H1 (cell line): Measurements from ENCODE around the gene PPP1R3G. TPM values are rescaled to one million over a fixed set of nuclear protein-coding genes. Genes with fewer than 3 reads are reported as not detected.

Source experiments
- CTCF ChIA-PET: fragments of 300-600 bp; sonication (Branson Sonifier 250); formaldehyde crosslinking; loops from one replicate; lab custom pipeline; 2021; ENCODE audit not compliant: partially characterized antibody; lab: Charles Lee
- POLR2A ChIA-PET: fragments of 300-600 bp; sonication (Branson Sonifier 250); formaldehyde crosslinking; loops from one replicate; lab custom pipeline; 2021; ENCODE audit warnings: inconsistent platforms; ENCODE audit not compliant: partially characterized antibody; lab: Charles Lee
- DNase-seq, 2 experiments: peaks; one replicate each; pipeline versions ENCODE4 v3.0.0 to v3.0.0-alpha.2; 2010 to 2022; ENCODE audit warnings: low spot score in 2 of 2, low read depth in 1 of 2, mixed read lengths in 1 of 2
- FAIRE-seq: peaks from 2 replicates; lab custom pipeline; 2011; peaks lifted over from hg19 to GRCh38; lab: Jason Lieb, UNC
- H2AFZ ChIP-seq: 2 replicates; pipeline ENCODE4 v1.8.1; 2012; ENCODE audit warnings: low read length, inconsistent platforms
- H2AK5ac ChIP-seq: 2 replicates; pipeline ENCODE4 v1.6.1; 2013; ENCODE audit warnings: low read depth, low read length
- H2BK120ac ChIP-seq: replicated peaks from 2 replicates; pipeline ENCODE3; 2013; ENCODE audit warnings: low read depth, low read length, inconsistent platforms
- H2BK12ac ChIP-seq: 2 replicates; pipeline ENCODE4 v1.6.1; 2013; ENCODE audit warnings: low read depth, low read length
- H2BK15ac ChIP-seq: 2 replicates; pipeline ENCODE4 v1.6.1; 2013; ENCODE audit warnings: low read length
- H2BK20ac ChIP-seq: 2 replicates; pipeline ENCODE4 v1.6.1; 2013; ENCODE audit warnings: low read length
- H2BK5ac ChIP-seq: 2 replicates; pipeline ENCODE4 v1.6.1; 2013; ENCODE audit warnings: low read depth, low read length
- H3K14ac ChIP-seq: 2 replicates; pipeline ENCODE4 v1.6.1; 2013; ENCODE audit warnings: inconsistent platforms; ENCODE audit not compliant: insufficient read length
- H3K18ac ChIP-seq: 2 replicates; pipeline ENCODE4 v1.6.1; 2013; ENCODE audit warnings: low read length; ENCODE audit errors: extremely low read depth
- H3K23ac ChIP-seq: 2 replicates; pipeline ENCODE4 v1.6.1; 2013; ENCODE audit warnings: inconsistent platforms; ENCODE audit not compliant: insufficient read length
- H3K23me2 ChIP-seq: 2 replicates; pipeline ENCODE4 v1.6.1; 2013; ENCODE audit warnings: low read depth, low read length
- H3K27ac ChIP-seq: 2 replicates; pipeline ENCODE4 v1.6.1; 2011; ENCODE audit warnings: low read depth, low read length, inconsistent platforms
- H3K27me3 ChIP-seq, 4 experiments: replicated peaks in 1 of 4; 1 replicate in 1 of 4; 2 replicates in 3 of 4; pipeline versions ENCODE4 v1.6.1 to v1.8.1; 2011 to 2013; ENCODE audit warnings: low read length in 3 of 4, mild to moderate bottlenecking in 3 of 4, inconsistent platforms in 2 of 4, mixed read lengths in 2 of 4, moderate library complexity in 1 of 4; ENCODE audit not compliant: control insufficient read depth in 3 of 4, insufficient read depth in 3 of 4; ENCODE audit errors: extremely low read depth in 1 of 4
- H3K36me3 ChIP-seq, 4 experiments: 2 replicates each; pipeline versions ENCODE4 v1.6.1 to v1.8.1; 2011 to 2013; ENCODE audit warnings: mild to moderate bottlenecking in 4 of 4, low read length in 3 of 4, moderate library complexity in 2 of 4, control low read depth in 1 of 4, inconsistent platforms in 1 of 4; ENCODE audit not compliant: insufficient read depth in 4 of 4, control insufficient read depth in 2 of 4
- H3K4ac ChIP-seq: replicated peaks from 2 replicates; pipeline ENCODE3; 2013; ENCODE audit warnings: low read length, low read depth, mixed read lengths, inconsistent platforms; ENCODE audit not compliant: insufficient read length
- H3K4me1 ChIP-seq, 4 experiments: replicated peaks in 1 of 4; 1 replicate in 1 of 4; 2 replicates in 3 of 4; pipeline versions ENCODE4 v1.6.1 to v1.8.1; 2011 to 2013; ENCODE audit warnings: low read length in 3 of 4, inconsistent platforms in 2 of 4, mixed read lengths in 1 of 4; ENCODE audit not compliant: insufficient read depth in 4 of 4, control insufficient read depth in 3 of 4
- H3K4me2 ChIP-seq, 2 experiments: 2 replicates each; pipeline versions ENCODE4 v1.6.1 to v1.8.1; 2011 to 2013; ENCODE audit warnings: low read depth in 2 of 2, low read length in 2 of 2, control low read depth in 1 of 2, inconsistent platforms in 1 of 2, mild to moderate bottlenecking in 1 of 2; ENCODE audit not compliant: insufficient read depth in 1 of 2
- H3K4me3 ChIP-seq, 4 experiments: fragments of 200-600, 300-600 bp in 1 of 4; sonication (generic), shearing (Covaris generic), sonication (Bioruptor Twin) in 1 of 4; 2 replicates each; pipeline versions ENCODE4 v1.5.1 to v1.8.1; 2011 to 2016; ENCODE audit warnings: low read length in 4 of 4, low read depth in 3 of 4, control low read depth in 2 of 4, inconsistent platforms in 2 of 4, mild to moderate bottlenecking in 2 of 4, mixed read lengths in 1 of 4, moderate library complexity in 1 of 4; ENCODE audit not compliant: insufficient read depth in 2 of 4; ENCODE audit errors: extremely low read depth in 1 of 4
- H3K56ac ChIP-seq: replicated peaks from 2 replicates; pipeline ENCODE3; 2013; ENCODE audit warnings: low read depth, mild to moderate bottlenecking, mixed read lengths, low read length, inconsistent platforms; ENCODE audit not compliant: insufficient read length
- H3K79me1 ChIP-seq: 2 replicates; pipeline ENCODE4 v1.6.1; 2013; ENCODE audit warnings: low read depth, low read length, control low read depth
- H3K79me2 ChIP-seq, 2 experiments: 2 replicates each; pipeline versions ENCODE4 v1.6.1 to v1.8.1; 2012 to 2013; ENCODE audit warnings: low read length in 2 of 2, mild to moderate bottlenecking in 2 of 2, inconsistent platforms in 1 of 2; ENCODE audit not compliant: insufficient read depth in 2 of 2, control insufficient read depth in 1 of 2
- H3K9ac ChIP-seq, 4 experiments: replicated peaks in 1 of 4; 1 replicate in 1 of 4; 2 replicates in 3 of 4; pipeline versions ENCODE4 v1.6.1 to v1.8.1; 2011 to 2013; ENCODE audit warnings: low read depth in 3 of 4, low read length in 3 of 4, control low read depth in 2 of 4, mild to moderate bottlenecking in 2 of 4, moderate library complexity in 2 of 4, inconsistent platforms in 1 of 4; ENCODE audit errors: extremely low read depth in 1 of 4
- H3K9me3 ChIP-seq, 2 experiments: 2 replicates each; pipeline versions ENCODE4 v1.6.1 to v1.8.1; 2012 to 2013; ENCODE audit warnings: mild to moderate bottlenecking in 2 of 2, moderate library complexity in 2 of 2, control low read depth in 1 of 2, inconsistent platforms in 1 of 2, low read depth in 1 of 2, low read length in 1 of 2, mixed read lengths in 1 of 2; ENCODE audit not compliant: insufficient read depth in 2 of 2
- H4K20me1 ChIP-seq, 2 experiments: replicated peaks in 1 of 2; 2 replicates each; pipeline versions ENCODE3 to v1.8.1; 2011 to 2013; ENCODE audit warnings: inconsistent platforms in 2 of 2, low read length in 2 of 2, mild to moderate bottlenecking in 1 of 2; ENCODE audit not compliant: insufficient read depth in 2 of 2, control insufficient read depth in 1 of 2
- H4K5ac ChIP-seq: 2 replicates; pipeline ENCODE4 v1.6.1; 2013; ENCODE audit warnings: low read length, low read depth, mixed read lengths, inconsistent platforms; ENCODE audit not compliant: insufficient read length
- H4K8ac ChIP-seq: 2 replicates; pipeline ENCODE4 v1.8.0; 2013; ENCODE audit warnings: mild to moderate bottlenecking, moderate library complexity, low read length, inconsistent platforms; ENCODE audit not compliant: insufficient read depth; ENCODE audit errors: extremely low read depth
- H4K91ac ChIP-seq: replicated peaks from 2 replicates; pipeline ENCODE3; 2013; ENCODE audit warnings: low read length, mixed read lengths, inconsistent platforms; ENCODE audit not compliant: insufficient read length
- BRCA1 ChIP-seq: IDR thresholded peaks from 2 replicates; pipeline ENCODE4 v1.6.1; 2012; ENCODE audit warnings: low read depth, low read length, improper control_type of control experiment
- CBX8 ChIP-seq: fragments of 300-800, 300-1000 bp; sonication (generic); IDR thresholded peaks from 2 replicates; pipeline ENCODE4 v1.7.1; 2016; ENCODE audit warnings: low read depth, low read length, borderline replicate concordance
- HDAC2 ChIP-seq, 2 experiments: fragments of 300-600 bp in 1 of 2; sonication (generic) in 1 of 2; IDR thresholded peaks; 2 replicates each; pipeline ENCODE4 v1.6.1; 2011 to 2012; ENCODE audit warnings: low read depth in 2 of 2, low read length in 2 of 2, mild to moderate bottlenecking in 2 of 2, moderate library complexity in 2 of 2, borderline replicate concordance in 1 of 2, inconsistent platforms in 1 of 2
- KDM4A ChIP-seq: IDR thresholded peaks from one replicate; pipeline ENCODE4 v1.7.1; 2012; ENCODE audit warnings: low read depth, mild to moderate bottlenecking, moderate library complexity, low read length, inconsistent platforms; ENCODE audit not compliant: severe bottlenecking
- SIN3A ChIP-seq, 2 experiments: IDR thresholded peaks in 1 of 2; conservative IDR thresholded peaks in 1 of 2; 2 replicates each; pipeline ENCODE4 v1.6.1; 2011 to 2012; ENCODE audit warnings: low read length in 2 of 2, improper control_type of control experiment in 1 of 2, low read depth in 1 of 2, mild to moderate bottlenecking in 1 of 2
- SP2 ChIP-seq: IDR thresholded peaks from 2 replicates; pipeline ENCODE4 v1.6.1; 2012; ENCODE audit warnings: mild to moderate bottlenecking, low read length, inconsistent platforms
- SUZ12 ChIP-seq: fragments of 200-600 bp; sonication (generic); IDR thresholded peaks from 2 replicates; pipeline ENCODE4 v1.6.1; 2012; ENCODE audit warnings: mild to moderate bottlenecking, inconsistent platforms, low read length, moderate library complexity, mixed read lengths
- TEAD4 ChIP-seq: IDR thresholded peaks from 2 replicates; pipeline ENCODE4 v1.6.1; 2012; ENCODE audit warnings: low read depth, low read length, inconsistent platforms, mixed read lengths
- WGBS, 2 experiments: shearing (Covaris generic) in 1 of 2; methylation state at CpG; one replicate each; pipeline versions ENCODE4 v1.1.6 to v1.1.7; 2013 to 2015; ENCODE audit warnings: low lambda C conversion rate in 2 of 2, mixed read lengths in 2 of 2, inconsistent platforms in 1 of 2, low coverage in 1 of 2, missing lambda C conversion rate in 1 of 2; ENCODE audit not compliant: insufficient replicate concordance in 2 of 2, insufficient coverage in 1 of 2, insufficient read length in 1 of 2; ENCODE audit errors: extremely low coverage in 1 of 2, missing lambda C conversion rate in 1 of 2; 5-methylcytosine and 5-hydroxymethylcytosine counted together
- polyA plus RNA-seq, 7 experiments: library from polyadenylated mRNA; depleted of rRNA in 3 of 7; stranded (reverse) in 5 of 7; unstranded in 2 of 7; fragments of >200 nt in 5 of 7; fragments of 200-250 nt in 2 of 7; gene quantifications; 1 replicate in 5 of 7; 2 replicates in 1 of 7; 4 replicates in 1 of 7; pipeline versions ENCODE4 v1.2.1 to v1.2.3, GENCODE V29; 2011 to 2013; ENCODE audit warnings: missing spikeins in 2 of 7, mixed read lengths in 2 of 7
- total RNA-seq: library from RNA; stranded (reverse); fragmentation: NEBNext Ultra II Directional; extraction: Animal tissue kit (Norgen Biotek cat#: 25700); gene quantifications from 2 replicates; pipeline ENCODE4 v1.2.1, GENCODE V29; 2021
- TF ChIP-seq, protein P1 (sequence below): IDR thresholded peaks from 2 replicates; pipeline ENCODE4 v1.6.1; 2011; ENCODE audit warnings: low read depth, mild to moderate bottlenecking, low read length; ENCODE audit not compliant: insufficient read depth
- TF ChIP-seq, protein P2 (sequence below): IDR thresholded peaks from 2 replicates; pipeline ENCODE4 v1.6.1; 2012; ENCODE audit warnings: inconsistent platforms

PPP1R3G gene
- total and polyA plus RNA-seq, 2 of the 8 experiments (the other 6 are each of a cell fraction or from before 2014, with no cell fraction given), result 0.03 to 0.09 TPM

DNA sequence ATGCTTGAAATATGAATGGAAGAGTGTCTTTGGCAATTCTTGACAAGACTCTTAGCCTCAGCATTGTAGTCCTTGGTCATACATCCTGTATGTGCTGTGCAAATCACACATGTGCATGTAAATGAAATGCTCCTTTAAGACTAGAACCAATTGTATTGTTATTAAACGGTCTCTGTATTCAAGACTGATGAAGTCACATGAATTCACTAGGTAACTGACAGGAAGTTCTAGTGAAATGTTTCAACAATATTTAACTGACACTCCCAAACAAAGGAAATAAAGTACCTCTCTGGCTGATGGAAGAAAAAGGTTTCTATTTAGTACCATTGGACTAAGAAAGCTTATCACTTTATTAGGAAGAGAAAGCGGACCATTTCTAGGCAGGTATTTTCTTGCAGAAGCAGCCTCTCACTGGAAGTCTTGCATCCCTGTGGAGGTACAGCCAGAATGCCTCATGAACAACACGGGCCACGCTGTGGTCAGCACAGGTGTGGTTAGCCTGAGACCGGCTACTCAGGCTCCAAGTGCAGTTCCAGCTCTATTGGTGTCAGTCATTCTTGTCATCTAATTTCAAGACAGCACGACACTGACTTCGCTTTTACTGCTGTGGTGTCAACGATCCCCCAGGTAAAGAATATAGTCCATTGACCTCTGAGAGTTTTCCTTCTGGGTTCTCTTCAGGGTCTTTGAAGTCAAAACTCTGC is 17.3 kb downstream of the PPP1R3G start:
- no peak overlapping the region for H3K9ac ChIP-seq
- no peak for DNase-seq
- peaks cover 0 to 4% of the 10 kb centered on the region in 2 experiments for H4K20me1 ChIP-seq
- H3K79me2 ChIP-seq, result no peaks in the 10 kb centered on the region
- H2BK15ac ChIP-seq, result no peak overlapping the region
- H3K4me1 ChIP-seq, result no peaks in the 10 kb centered on the region; a peak in 1 of 7 replicates
- no peak overlapping the region for H3K27ac ChIP-seq
- no peak overlapping the region for H2AK5ac ChIP-seq
- no peak overlapping the region for H2BK5ac ChIP-seq
- H3K56ac ChIP-seq, result no peak overlapping the region
- POLR2A ChIA-PET, result interaction anchor here (1.0 kb wide), 1 partner anchor 30 kb away, joined by 3 read pairs; no protein-coding TSS in a partner anchor
- no peaks in the 10 kb centered on the region for H3K79me1 ChIP-seq
- H3K18ac ChIP-seq, result no peak overlapping the region
- WGBS, 2 experiments, result 90% methylated on average over 8 of the region's 8 CpGs; no CpG with 5 or more reads in 1 of the 2 experiments
- no peak for FAIRE-seq
- no peak overlapping the region for H4K91ac ChIP-seq
- H3K4me3 ChIP-seq, result no peak overlapping the region
- no peak overlapping the region for H2BK20ac ChIP-seq
- no peaks in the 10 kb centered on the region; a peak in 1 of 7 replicates for H3K27me3 ChIP-seq
- no peaks in the 10 kb centered on the region for H3K9me3 ChIP-seq
- no peak overlapping the region for H2AFZ ChIP-seq
- CTCF ChIA-PET, result interaction anchor here (0.6 to 2.6 kb wide), 4 partner anchors 9 to 844 kb away, joined by 3 to 12 read pairs (median 4); no protein-coding TSS in a partner anchor
- no peaks in the 10 kb centered on the region for H3K23me2 ChIP-seq
- H3K14ac ChIP-seq, result no peak overlapping the region
- H3K4ac ChIP-seq, result no peak overlapping the region
- H4K5ac ChIP-seq, result no peak overlapping the region
- H3K23ac ChIP-seq, result no peak overlapping the region
- no peak overlapping the region for H2BK120ac ChIP-seq
- no peak overlapping the region for H4K8ac ChIP-seq
- H3K36me3 ChIP-seq, result no peaks in the 10 kb centered on the region
- no peak overlapping the region for H2BK12ac ChIP-seq
- H3K4me2 ChIP-seq, result no peak overlapping the region
- TF ChIP-seq KDM4A, result no peak
- no peak for TF ChIP-seq TEAD4
- TF ChIP-seq, protein P1, sequence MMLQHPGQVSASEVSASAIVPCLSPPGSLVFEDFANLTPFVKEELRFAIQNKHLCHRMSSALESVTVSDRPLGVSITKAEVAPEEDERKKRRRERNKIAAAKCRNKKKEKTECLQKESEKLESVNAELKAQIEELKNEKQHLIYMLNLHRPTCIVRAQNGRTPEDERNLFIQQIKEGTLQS, result no peak
- no peak for TF ChIP-seq HDAC2 (IDR thresholded peaks at IDR 0.05; ENCODE audit: borderline replicate concordance in 1 of 2, low read depth in 2 of 2, low read length in 2 of 2)
- no peak for TF ChIP-seq SUZ12
- no peak for TF ChIP-seq SIN3A (conservative IDR thresholded peaks at IDR 0.05 in 1 of 2, IDR thresholded peaks at IDR 0.05 in 1 of 2; ENCODE audit: low read depth in 1 of 2, low read length in 2 of 2)
- no peak for TF ChIP-seq BRCA1
- TF ChIP-seq SP2, result no peak
- TF ChIP-seq, protein P2, sequence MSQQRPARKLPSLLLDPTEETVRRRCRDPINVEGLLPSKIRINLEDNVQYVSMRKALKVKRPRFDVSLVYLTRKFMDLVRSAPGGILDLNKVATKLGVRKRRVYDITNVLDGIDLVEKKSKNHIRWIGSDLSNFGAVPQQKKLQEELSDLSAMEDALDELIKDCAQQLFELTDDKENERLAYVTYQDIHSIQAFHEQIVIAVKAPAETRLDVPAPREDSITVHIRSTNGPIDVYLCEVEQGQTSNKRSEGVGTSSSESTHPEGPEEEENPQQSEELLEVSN, result no peak
- TF ChIP-seq CBX8, result no peak
